OCI-LY7 (cell line): ENCODE results near the gene PTGDS. TPM values are rescaled to one million over a fixed set of nuclear protein-coding genes. Genes with fewer than 3 reads are reported as not detected.

Source experiments
- BruUV-seq: library from RNA; stranded (reverse); fragments of 400-500 nt; replicated peaks from 2 replicates; lab custom pipeline; 2021; lab: Mats Ljungman, UMichigan
- CTCF ChIA-PET: fragments of 300-600 bp; sonication (Branson Sonifier 250); formaldehyde crosslinking; loops from one replicate; lab custom pipeline; 2022; ENCODE audit warnings: antibody characterized with exemption; ENCODE audit not compliant: unreplicated experiment; lab: Charles Lee
- POLR2A ChIA-PET: fragments of 300-600 bp; sonication (Branson Sonifier 250); formaldehyde crosslinking; loops from one replicate; lab custom pipeline; 2022; ENCODE audit warnings: antibody characterized with exemption; lab: Charles Lee
- DNase-seq: peaks from one replicate; pipeline ENCODE4 v3.0.0-alpha.2; 2015; ENCODE audit warnings: low spot score
- H2AFZ ChIP-seq: fragments of 200-600 bp; sonication (generic), shearing (Covaris generic); 2 replicates; pipeline ENCODE4 v1.6.1; 2014; ENCODE audit warnings: mild to moderate bottlenecking, antibody characterized with exemption, low read length, moderate library complexity
- H3K27ac ChIP-seq: fragments of 200-600 bp; sonication (generic); 2 replicates; pipeline ENCODE4 v1.5.1; 2014; ENCODE audit warnings: mixed run types, low read depth, mild to moderate bottlenecking, moderate library complexity, low read length, inconsistent platforms; ENCODE audit not compliant: poor library complexity, severe bottlenecking
- H3K36me3 ChIP-seq: fragments of 200-600 bp; sonication (generic); 2 replicates; pipeline ENCODE4 v1.6.1; 2014; ENCODE audit warnings: mild to moderate bottlenecking, antibody characterized with exemption, low read length, moderate library complexity, mixed read lengths; ENCODE audit not compliant: insufficient read depth
- H3K4me1 ChIP-seq: fragments of 200-600 bp; sonication (generic); 2 replicates; pipeline ENCODE4 v1.5.1; 2014; ENCODE audit warnings: mild to moderate bottlenecking, low read length; ENCODE audit not compliant: insufficient read depth, poor library complexity, severe bottlenecking
- H3K4me2 ChIP-seq: fragments of 200-600 bp; sonication (generic); 2 replicates; pipeline ENCODE4 v1.6.1; 2014; ENCODE audit warnings: mild to moderate bottlenecking, low read length
- H3K4me3 ChIP-seq: fragments of 200-600 bp; sonication (generic); 2 replicates; pipeline ENCODE4 v1.5.1; 2014; ENCODE audit warnings: mild to moderate bottlenecking, low read depth, low read length; ENCODE audit not compliant: poor library complexity, severe bottlenecking
- H3K79me2 ChIP-seq: fragments of 200-600 bp; sonication (generic); 2 replicates; pipeline ENCODE4 v1.6.1; 2016; ENCODE audit warnings: low read depth, mild to moderate bottlenecking, low read length, moderate library complexity, mixed read lengths; ENCODE audit not compliant: insufficient read depth
- H3K9me2 ChIP-seq: fragments of 200-600 bp; sonication (generic); 2 replicates; pipeline ENCODE4 v1.6.1; 2016; ENCODE audit warnings: mild to moderate bottlenecking, low read length, mixed read lengths; ENCODE audit not compliant: insufficient read depth
- H3K9me3 ChIP-seq: fragments of 200-600 bp; sonication (generic); 2 replicates; pipeline ENCODE4 v1.6.1; 2014; ENCODE audit warnings: mild to moderate bottlenecking, mixed run types, low read length, mixed read lengths
- H4K20me1 ChIP-seq: fragments of 200-600 bp; sonication (generic); 2 replicates; pipeline ENCODE4 v1.6.1; 2014; ENCODE audit warnings: mild to moderate bottlenecking, antibody characterized with exemption, low read length, moderate library complexity, mixed read lengths; ENCODE audit not compliant: insufficient read depth
- EZH2phosphoT487 ChIP-seq: fragments of 200-600 bp; sonication (generic); IDR thresholded peaks from 2 replicates; pipeline ENCODE4 v1.6.1; 2018; ENCODE audit warnings: low read depth, borderline replicate concordance, mild to moderate bottlenecking, mixed run types, antibody characterized with exemption, low read length, moderate library complexity, mixed read lengths
- intact Hi-C: fragments of 100-400 bp; cut with micrococcal nuclease; formaldehyde crosslinking; loops from one replicate; pipeline ENCODE4 v1.10.0; 2022; ENCODE audit not compliant: unreplicated experiment
- total RNA-seq, 2 experiments: library from RNA; depleted of rRNA in 1 of 2; stranded (reverse); fragments of >200 nt in 1 of 2; shearing (Covaris generic) in 1 of 2; gene quantifications; 2 replicates each; pipeline ENCODE4 v1.2.3, GENCODE V29; 2014 to 2022
- TF ChIP-seq, protein P1 (sequence below): fragments of 200-600 bp; sonication (generic); conservative IDR thresholded peaks from 2 replicates; pipeline ENCODE4 v1.5.1; 2014; ENCODE audit warnings: mild to moderate bottlenecking, antibody characterized with exemption, low read length, moderate library complexity, mixed read lengths

Gene PTGDS
- total RNA-seq, 2 experiments from 2014 or later, result not detected

DNA sequence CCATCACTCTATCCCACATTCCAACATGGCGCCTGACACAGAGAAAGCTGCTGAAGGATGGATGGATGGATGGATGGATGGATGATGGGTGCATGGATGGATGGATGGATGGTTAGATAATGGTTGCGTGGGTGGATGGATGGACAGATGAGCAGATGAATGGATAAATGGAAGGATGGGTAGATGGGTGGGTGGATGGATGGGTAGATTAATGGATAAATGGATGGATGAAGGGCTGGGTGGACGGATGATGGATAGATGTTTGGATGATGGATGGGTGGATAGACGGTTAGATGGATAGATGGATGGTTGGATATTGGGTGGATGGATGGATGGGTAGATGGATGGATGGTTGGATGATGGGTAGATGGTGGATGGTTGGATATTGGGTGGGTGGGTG lies 20.7 kb upstream of the PTGDS start:
- H3K36me3 ChIP-seq, result no peaks in the 10 kb centered on the region
- CTCF ChIA-PET, result no interaction called here
- no TSS peak for BruUV-seq
- no peaks in the 10 kb centered on the region for H3K9me2 ChIP-seq
- no peak overlapping the region for H2AFZ ChIP-seq
- intact Hi-C loops, result no loop called here
- no peaks in the 10 kb centered on the region for H3K79me2 ChIP-seq
- no peak overlapping the region for H3K4me2 ChIP-seq
- H3K9me3 ChIP-seq, result no peaks in the 10 kb centered on the region
- POLR2A ChIA-PET, result no interaction called here
- TF ChIP-seq, protein P1, sequence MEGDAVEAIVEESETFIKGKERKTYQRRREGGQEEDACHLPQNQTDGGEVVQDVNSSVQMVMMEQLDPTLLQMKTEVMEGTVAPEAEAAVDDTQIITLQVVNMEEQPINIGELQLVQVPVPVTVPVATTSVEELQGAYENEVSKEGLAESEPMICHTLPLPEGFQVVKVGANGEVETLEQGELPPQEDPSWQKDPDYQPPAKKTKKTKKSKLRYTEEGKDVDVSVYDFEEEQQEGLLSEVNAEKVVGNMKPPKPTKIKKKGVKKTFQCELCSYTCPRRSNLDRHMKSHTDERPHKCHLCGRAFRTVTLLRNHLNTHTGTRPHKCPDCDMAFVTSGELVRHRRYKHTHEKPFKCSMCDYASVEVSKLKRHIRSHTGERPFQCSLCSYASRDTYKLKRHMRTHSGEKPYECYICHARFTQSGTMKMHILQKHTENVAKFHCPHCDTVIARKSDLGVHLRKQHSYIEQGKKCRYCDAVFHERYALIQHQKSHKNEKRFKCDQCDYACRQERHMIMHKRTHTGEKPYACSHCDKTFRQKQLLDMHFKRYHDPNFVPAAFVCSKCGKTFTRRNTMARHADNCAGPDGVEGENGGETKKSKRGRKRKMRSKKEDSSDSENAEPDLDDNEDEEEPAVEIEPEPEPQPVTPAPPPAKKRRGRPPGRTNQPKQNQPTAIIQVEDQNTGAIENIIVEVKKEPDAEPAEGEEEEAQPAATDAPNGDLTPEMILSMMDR, result no peak
- no peak for TF ChIP-seq EZH2phosphoT487
- no peaks in the 10 kb centered on the region for H3K4me1 ChIP-seq
- H3K4me3 ChIP-seq, result no peak overlapping the region
- DNase-seq, result no peak
- H3K27ac ChIP-seq, result no peak overlapping the region
- no peaks in the 10 kb centered on the region for H4K20me1 ChIP-seq

DNA sequence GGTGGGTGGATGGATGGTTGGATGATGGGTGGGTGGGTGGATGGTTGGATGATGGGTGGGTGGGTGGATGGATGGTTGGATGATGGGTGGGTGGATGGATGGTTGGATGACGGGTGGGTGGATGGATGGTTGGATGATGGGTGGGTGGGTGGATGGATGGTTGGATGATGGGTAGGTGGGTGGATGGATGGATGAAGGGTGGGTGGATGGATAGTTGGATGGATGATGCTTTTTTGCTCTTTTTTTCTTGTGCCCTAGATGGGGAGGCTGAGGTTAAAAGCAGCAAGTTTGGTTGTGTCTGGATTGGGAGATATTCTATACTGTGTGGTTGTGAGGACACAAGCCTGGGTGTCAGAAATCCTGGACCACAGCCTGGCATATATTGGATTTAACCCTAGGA lies 19.8 kb upstream of the PTGDS start:
- Histone ChIP-seq H4K20me1 (no peaks in the 10 kb centered on the region), H3K9me2 (no peaks in the 10 kb centered on the region), H3K27ac (no peak overlapping the region), H3K79me2 (no peaks in the 10 kb centered on the region), H3K4me3 (no peak overlapping the region), H3K36me3 (no peaks in the 10 kb centered on the region), H3K9me3 (no peaks in the 10 kb centered on the region), H2AFZ (no peak overlapping the region), H3K4me1 (no peaks in the 10 kb centered on the region), H3K4me2 (no peak overlapping the region)
- BruUV-seq, result no TSS peak
- TF ChIP-seq EZH2phosphoT487, result no peak
- TF ChIP-seq, protein P1, result no peak
- intact Hi-C loops, result no loop called here
- no peak for DNase-seq
- CTCF ChIA-PET, result no interaction called here
- POLR2A ChIA-PET, result no interaction called here

DNA sequence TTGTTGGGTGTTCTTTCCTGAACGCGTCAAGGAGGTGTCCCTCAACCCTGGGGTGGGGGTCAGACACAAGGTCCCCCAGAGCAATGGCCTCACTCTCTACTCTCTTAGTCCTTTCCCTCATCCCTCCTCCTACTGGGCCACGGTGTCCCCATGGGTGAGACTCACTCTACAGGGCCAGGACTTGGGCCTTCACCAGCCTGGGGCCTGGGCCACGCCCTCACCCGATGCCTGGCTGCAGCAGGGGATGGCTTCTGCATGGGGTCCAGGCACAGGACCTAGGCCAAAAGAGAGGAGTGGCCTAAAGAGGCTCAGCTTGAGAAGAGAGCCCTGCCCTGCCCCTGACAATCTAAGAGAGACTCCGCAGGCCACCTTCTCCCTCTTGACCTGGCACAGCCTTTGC lies 19.4 kb upstream of the PTGDS start:
- CTCF ChIA-PET, result no interaction called here
- H3K4me3 ChIP-seq, result no peak overlapping the region
- BruUV-seq, result no TSS peak

More for the DNA sequence above, 19.4 kb upstream of the PTGDS start:
- no peaks in the 10 kb centered on the region for H4K20me1 ChIP-seq
- H3K4me1 ChIP-seq, result no peaks in the 10 kb centered on the region
- H3K9me3 ChIP-seq, result no peaks in the 10 kb centered on the region
- intact Hi-C loops, result no loop called here
- H3K79me2 ChIP-seq, result no peaks in the 10 kb centered on the region
- no peaks in the 10 kb centered on the region for H3K36me3 ChIP-seq
- TF ChIP-seq, protein P1, result no peak
- H2AFZ ChIP-seq, result no peak overlapping the region
- no peaks in the 10 kb centered on the region for H3K9me2 ChIP-seq
- no peak for DNase-seq
- POLR2A ChIA-PET, result interaction anchor here (0.6 kb wide), 1 partner anchor 34 kb away, joined by 4 read pairs; no protein-coding TSS in a partner anchor
- H3K4me2 ChIP-seq, result no peak overlapping the region
- no peak overlapping the region for H3K27ac ChIP-seq
